ENCODE results near the gene GFY. TPM values are rescaled to one million over a fixed set of nuclear protein-coding genes. Genes with fewer than 3 reads are reported as not detected.
A peak's percentile ranks its signal among the peaks of the same experiment; 100 is the strongest.

The GFY gene
- total RNA-seq, 3 donors from 2014 or later: not detected

DNA sequence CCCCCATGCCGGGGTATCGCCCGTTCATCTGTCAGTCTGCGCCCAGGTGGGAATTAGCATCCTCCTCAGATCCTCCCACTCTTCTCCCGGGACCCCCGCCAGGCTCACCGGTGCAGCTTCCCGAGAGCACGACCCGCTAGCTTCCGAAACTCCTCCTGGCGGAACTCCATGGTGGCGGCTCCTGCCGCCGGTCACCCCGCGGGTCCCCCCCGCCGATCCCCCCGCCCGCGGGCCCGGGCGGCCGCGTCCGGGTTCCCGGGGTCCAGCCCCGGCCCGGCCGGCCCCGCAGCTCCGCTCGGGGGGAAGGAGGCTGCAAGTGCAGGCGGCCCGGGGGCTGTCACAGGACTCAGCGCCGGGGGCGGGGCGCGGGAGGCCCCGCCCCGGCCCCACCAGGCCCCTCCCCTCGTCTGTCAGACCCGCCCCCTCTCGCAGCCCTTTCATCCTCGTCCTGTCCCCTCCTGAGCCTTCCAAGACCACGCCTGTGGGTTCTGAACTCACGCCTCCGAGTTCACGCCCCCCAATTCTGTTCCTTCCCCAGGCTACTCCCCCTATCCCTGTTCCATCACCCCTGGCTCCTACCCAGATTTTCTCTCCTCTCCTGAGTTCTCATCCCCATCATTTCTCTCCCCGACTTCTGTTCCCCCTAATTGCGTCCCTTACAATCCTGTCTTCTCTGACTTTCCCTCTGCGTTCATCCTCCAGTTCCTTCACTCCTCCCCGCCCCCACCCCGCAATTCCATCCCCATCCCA lies 16.2 kb downstream of the GFY start, which contains the start of gene SLC17A7:
TSS of gene SLC17A7 (minus strand) at position 318 of the 750 bp plus-strand sequence. CDS start at position 170, 148 bp downstream.
- no peaks in the 10 kb centered on the region for H3K36me3 ChIP-seq
- peaks cover 0 to 34% of the 10 kb centered on the region in 2 donors for H3K27me3 ChIP-seq
- no peak for DNase-seq (ENCODE audit: low spot score in 2 of 2)
- H3K27ac ChIP-seq: peak within 1 kb of the TSS; percentile 80 to 81
- TF ChIP-seq POLR2AphosphoS5 (IDR thresholded peaks at IDR 0.05): no peak
- TF ChIP-seq, protein P1, sequence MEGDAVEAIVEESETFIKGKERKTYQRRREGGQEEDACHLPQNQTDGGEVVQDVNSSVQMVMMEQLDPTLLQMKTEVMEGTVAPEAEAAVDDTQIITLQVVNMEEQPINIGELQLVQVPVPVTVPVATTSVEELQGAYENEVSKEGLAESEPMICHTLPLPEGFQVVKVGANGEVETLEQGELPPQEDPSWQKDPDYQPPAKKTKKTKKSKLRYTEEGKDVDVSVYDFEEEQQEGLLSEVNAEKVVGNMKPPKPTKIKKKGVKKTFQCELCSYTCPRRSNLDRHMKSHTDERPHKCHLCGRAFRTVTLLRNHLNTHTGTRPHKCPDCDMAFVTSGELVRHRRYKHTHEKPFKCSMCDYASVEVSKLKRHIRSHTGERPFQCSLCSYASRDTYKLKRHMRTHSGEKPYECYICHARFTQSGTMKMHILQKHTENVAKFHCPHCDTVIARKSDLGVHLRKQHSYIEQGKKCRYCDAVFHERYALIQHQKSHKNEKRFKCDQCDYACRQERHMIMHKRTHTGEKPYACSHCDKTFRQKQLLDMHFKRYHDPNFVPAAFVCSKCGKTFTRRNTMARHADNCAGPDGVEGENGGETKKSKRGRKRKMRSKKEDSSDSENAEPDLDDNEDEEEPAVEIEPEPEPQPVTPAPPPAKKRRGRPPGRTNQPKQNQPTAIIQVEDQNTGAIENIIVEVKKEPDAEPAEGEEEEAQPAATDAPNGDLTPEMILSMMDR (IDR thresholded peaks at IDR 0.05): no peak
- TF ChIP-seq POLR2A (IDR thresholded peaks at IDR 0.05): no peak
- H3K9me3 ChIP-seq: no peaks in the 10 kb centered on the region
- intact Hi-C loops (cut with DNase I; ENCODE audit: low total_unique reads): no loop called here
- peak within 1 kb of the TSS; percentile 62 to 91 (median 69) for H3K4me3 ChIP-seq
- H3K4me1 ChIP-seq: peaks cover 0 to 4% of the 10 kb centered on the region in 2 donors

DNA sequence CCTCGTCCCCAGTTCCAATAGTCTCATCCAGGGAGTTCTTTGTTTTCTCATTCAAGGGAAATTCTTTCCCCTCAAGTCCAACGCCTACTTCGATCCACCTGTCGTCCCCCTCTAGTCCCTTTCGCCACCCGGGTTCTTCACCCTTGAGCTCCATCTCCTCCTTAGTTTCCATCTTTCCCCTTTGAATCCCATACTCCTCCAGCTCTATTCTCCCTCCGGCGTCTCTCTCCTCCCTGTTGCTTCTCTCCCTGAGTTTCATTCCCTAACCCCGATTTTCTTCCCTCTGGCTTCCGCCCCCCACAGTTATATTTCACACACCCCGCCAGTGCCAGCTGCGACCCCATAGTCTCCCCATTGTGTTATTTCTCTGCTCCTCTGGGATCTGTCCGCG lies 16.8 kb downstream of the GFY start:
- H3K4me1 ChIP-seq: peaks cover 0 to 4% of the 10 kb centered on the region in 2 donors
- H3K36me3 ChIP-seq: no peaks in the 10 kb centered on the region
- no peaks in the 10 kb centered on the region for H3K9me3 ChIP-seq
- peaks cover 0 to 28% of the 10 kb centered on the region in 2 donors for H3K27me3 ChIP-seq
- TF ChIP-seq POLR2A (IDR thresholded peaks at IDR 0.05) (no peak), POLR2AphosphoS5 (IDR thresholded peaks at IDR 0.05) (no peak)
- TF ChIP-seq, protein P1 (IDR thresholded peaks at IDR 0.05): no peak
- intact Hi-C loops (cut with DNase I; ENCODE audit: low total_unique reads): no loop called here
- DNase-seq (ENCODE audit: low spot score in 2 of 2): no peak
- peak overlapping the region; percentile 80 to 81 for H3K27ac ChIP-seq
- peak overlapping the region; percentile 62 to 91 (median 69) for H3K4me3 ChIP-seq

DNA sequence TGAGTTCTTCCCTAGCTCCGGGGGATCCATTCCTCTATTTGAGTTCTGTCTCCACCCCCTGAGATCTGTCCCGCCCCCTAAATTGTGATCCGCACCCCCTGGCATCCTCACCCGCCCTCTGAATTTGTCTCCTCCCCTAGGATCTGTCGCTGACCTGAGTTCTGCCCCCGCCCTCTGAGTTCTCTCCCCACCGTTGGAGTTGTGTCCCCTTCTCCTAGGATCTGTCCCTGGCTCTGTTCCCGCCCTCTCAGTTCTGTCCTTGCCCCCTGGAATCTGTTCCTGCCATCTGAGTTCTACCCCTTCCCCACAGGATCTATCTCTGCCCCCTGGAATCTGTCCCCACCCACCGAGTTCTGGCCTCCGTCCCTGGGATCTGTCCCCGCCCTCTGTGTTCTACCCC lies 17.2 kb downstream of the GFY start:
- Histone ChIP-seq H3K4me1 (peaks cover 0 to 4% of the 10 kb centered on the region in 2 donors), H3K27ac (peak overlapping the region; percentile 80 to 81), H3K4me3 (peak overlapping the region; percentile 62 to 91 (median 69)), H3K27me3 (peaks cover 0 to 24% of the 10 kb centered on the region in 2 donors), H3K9me3 (no peaks in the 10 kb centered on the region), H3K36me3 (no peaks in the 10 kb centered on the region)
- DNase-seq (ENCODE audit: low spot score in 2 of 2): peak in 1 of 2 donors; percentile 46
- TF ChIP-seq POLR2A (IDR thresholded peaks at IDR 0.05) (no peak), POLR2AphosphoS5 (IDR thresholded peaks at IDR 0.05) (no peak)
- TF ChIP-seq, protein P1 (IDR thresholded peaks at IDR 0.05): no peak
- intact Hi-C loops (cut with DNase I; ENCODE audit: low total_unique reads): no loop called here

DNA sequence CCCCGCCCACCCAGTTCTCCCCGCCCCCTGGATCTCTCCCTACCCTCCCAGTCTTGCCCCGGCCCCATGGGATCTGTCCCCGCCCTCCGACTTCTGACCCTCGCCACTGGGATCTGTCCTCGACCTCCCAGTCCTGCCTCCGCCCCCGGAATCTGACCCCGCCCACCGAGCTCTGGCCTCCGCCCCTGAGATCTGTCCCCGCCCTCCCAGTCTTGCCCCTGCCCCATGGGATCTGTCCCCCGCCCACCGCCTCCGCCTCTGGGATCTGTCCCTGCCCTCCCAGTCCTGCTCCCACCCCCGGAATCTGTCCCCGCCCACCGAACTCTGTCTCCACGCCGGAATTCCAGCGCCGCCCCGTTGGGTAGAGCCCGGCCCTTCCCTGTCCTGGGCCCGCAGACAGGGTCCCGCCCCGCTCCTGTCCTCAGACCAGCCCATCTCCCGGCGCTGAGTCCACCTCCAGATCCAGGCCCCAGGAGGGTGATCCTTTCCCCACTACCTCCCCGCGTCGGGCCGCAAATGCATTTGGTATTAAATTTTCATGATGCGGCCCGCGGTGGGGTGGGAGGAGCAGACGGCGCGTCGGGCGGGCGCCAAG lies 17.7 kb downstream of the GFY start:
- Histone ChIP-seq H3K4me3 (peak overlapping the region; percentile 62 to 91 (median 69)), H3K36me3 (no peaks in the 10 kb centered on the region), H3K27ac (peak overlapping the region; percentile 80 to 81), H3K9me3 (no peaks in the 10 kb centered on the region), H3K27me3 (peaks cover 0 to 23% of the 10 kb centered on the region in 2 donors), H3K4me1 (peaks cover 0 to 4% of the 10 kb centered on the region in 2 donors)
- TF ChIP-seq, protein P1 (IDR thresholded peaks at IDR 0.05): no peak
- TF ChIP-seq POLR2A (IDR thresholded peaks at IDR 0.05): no peak
- no peak for TF ChIP-seq POLR2AphosphoS5 (IDR thresholded peaks at IDR 0.05)
- DNase-seq (ENCODE audit: low spot score in 2 of 2): peak; percentile 94 to 96
- intact Hi-C loops (cut with DNase I; ENCODE audit: low total_unique reads): no loop called here

All from breast epithelium (tissue), 4 donors.